CD4-positive, alpha-beta T cell treated with Interleukin-1 beta for 1 hour (primary cell): ENCODE data around the gene POLE.

Experiments
- DNase-seq, 2 donors: peaks; one replicate each; pipeline ENCODE4 v3.0.0-alpha.2; 2020 to 2022

POLE gene

DNA sequence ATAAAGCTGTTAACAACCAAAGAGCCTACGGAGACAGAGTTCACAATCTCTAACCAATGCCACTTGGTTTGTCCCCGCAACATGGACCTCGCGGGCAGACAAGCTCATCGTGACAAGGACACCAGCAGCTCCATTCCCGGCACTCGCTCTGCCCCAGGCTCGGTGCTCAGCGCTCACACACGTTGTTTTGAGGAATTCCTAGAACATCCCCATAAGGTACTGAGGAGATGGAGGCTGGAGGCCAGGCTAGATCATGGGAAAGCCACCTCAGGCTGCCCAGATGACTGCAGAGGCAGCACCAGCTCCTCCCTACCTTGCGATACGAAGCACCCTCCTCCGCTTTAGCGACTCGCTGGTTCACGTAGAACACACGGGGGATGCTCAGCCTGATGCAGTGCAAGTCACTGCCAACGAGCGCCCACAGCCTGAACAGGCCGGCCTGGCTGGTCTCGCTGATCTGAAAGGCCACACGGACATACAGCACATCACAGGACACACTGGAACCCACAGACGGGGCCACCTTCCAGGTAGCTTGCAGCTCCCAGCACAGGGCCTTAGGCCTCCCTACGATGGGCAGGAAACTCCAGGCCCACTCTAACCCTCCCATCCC is 38.4 kb downstream of the POLE start:
- DNase-seq: no peak

GRCh38 chr12:132647858-132648257 is 39.3 kb downstream of the POLE start:
- no peak for DNase-seq

- DNase-seq: no peak
Measured at GRCh38 chr12:132646850-132647249, 40.3 kb downstream of the POLE start.

DNA sequence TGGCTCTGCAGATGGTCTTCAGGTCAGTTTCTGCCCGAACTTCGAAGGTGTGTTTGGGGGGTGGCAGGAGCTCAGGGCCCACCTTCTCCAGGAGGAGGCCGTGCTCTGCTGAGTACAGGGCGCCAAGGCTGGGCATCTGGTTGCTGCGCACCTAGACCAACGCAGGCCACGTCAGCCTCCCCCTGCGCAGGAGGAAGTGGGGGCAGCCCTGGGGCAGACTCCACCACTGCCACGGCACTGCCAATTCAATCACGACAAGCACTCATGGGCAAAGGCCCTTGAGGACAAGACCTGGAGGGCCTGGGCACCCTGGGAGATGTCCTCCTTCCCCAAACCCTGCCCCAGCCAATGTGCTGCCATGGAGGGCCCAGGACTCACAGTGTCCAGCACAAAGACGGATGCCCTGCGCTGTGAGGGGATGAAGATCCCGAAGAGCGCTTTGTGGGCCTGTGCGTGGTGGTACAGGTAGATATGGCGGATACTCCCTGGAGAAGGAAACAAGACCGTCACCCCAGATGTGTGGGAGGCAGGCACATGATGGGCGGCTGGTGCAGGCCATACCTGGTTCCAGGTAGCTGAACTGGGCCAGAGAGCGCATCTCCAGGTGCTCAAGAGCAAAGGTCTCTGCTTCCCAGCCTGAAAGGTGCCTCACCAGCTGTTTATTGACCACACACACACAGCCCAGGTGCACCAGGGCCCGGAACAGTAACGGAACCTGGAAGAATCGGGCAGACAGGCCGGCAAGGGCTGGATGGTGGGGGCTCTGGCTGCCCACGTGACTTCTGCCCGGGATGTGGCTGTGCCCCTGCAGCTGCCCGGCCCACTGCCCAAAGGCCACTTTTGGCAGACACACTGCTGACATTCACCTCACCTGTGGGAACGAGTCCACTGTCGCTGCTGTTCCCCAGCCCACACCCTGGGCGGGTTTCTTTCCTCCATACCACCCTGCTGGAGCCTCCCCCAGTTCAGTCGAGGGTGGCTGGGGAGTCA is 44.0 kb downstream of the POLE start:
- DNase-seq: no peak

DNA sequence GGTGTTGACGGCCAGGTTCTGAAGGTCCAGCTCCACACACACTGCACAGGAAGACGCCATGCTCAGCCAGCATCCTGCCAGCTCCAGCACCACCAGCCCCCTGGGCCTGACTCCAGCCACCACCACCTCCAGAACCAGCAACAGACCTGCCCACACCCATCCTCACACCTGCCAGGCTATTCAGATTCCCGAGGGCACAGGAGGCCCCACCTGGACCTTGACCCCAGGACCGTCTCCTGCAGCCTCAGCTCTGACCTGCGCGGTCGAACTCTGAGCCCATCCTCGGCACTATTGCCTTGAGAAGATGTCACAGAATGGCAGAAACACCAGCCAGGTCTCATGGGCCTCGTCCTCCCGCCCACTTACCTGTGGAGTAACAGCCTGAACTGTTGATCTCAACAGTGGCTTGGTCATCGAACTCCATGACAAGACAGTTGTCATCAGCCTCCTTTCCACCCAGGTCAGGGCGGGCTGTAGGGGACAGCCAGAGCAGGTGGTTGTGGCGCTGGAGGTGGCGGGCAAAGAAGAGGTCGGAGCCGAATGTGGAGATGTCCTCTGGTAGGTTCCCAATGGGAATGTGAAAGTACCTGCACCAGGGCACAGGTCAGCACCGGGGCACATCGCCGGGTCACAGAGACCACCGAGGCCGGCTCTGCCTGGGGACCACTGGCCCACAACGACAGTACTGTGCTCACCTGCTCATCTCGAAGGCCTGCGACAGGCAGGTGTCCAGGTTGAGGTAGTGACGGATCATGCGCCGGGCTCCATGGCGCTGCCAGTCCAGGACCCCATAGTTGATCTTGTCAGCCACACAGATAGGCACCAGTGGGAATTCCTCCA is 45.1 kb downstream of the POLE start:
- no peak for DNase-seq

- no peak for DNase-seq
Measured at GRCh38 chr12:132640936-132641335, 46.2 kb downstream of the POLE start.

- DNase-seq: no peak
Measured at GRCh38 chr12:132639956-132640520, 47.1 kb downstream of the POLE start.

DNA sequence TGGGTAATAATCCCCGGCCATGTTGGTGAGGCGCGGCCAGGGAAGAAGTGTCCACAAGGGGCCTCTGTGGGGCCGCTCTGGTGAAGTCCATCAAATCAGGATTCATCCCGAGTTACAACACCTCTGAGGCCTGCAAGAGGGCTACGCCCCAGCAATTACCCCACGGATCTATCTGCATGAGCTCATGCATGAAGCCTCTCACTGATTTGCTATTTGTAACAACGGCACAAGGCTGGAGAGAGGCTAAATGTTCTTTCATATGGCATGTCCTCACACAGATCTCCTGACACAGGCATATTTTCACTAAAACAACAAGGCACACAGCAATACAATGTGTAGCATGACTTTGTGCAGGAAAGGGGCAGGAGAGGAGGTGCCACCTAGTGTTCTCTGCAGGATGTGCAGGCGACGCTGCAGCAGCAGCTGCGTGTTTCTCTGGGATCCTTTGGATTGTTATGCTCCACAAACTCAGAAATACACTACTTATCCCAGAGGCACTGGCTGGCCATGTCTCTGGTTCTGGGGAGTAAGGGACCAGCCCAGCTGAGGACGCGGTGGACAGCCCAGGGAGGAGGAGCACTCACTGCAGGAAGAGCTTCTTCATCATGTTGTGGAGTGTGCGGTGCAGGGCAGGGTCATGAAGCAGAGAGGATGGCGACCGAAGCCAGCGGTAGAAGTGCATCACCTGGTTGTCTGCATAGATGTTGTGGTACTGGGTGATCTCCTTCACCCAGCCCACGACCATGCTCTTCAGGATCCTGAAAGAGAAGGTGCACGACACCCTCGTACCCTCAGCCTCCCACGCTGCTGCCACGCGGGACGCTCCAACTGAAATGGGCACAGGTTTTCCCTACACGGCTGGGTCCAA is 48.4 kb downstream of the POLE start:
- no peak for DNase-seq

GRCh38 chr12:132637811-132638210 is 49.3 kb downstream of the POLE start:
- no peak for DNase-seq

DNA sequence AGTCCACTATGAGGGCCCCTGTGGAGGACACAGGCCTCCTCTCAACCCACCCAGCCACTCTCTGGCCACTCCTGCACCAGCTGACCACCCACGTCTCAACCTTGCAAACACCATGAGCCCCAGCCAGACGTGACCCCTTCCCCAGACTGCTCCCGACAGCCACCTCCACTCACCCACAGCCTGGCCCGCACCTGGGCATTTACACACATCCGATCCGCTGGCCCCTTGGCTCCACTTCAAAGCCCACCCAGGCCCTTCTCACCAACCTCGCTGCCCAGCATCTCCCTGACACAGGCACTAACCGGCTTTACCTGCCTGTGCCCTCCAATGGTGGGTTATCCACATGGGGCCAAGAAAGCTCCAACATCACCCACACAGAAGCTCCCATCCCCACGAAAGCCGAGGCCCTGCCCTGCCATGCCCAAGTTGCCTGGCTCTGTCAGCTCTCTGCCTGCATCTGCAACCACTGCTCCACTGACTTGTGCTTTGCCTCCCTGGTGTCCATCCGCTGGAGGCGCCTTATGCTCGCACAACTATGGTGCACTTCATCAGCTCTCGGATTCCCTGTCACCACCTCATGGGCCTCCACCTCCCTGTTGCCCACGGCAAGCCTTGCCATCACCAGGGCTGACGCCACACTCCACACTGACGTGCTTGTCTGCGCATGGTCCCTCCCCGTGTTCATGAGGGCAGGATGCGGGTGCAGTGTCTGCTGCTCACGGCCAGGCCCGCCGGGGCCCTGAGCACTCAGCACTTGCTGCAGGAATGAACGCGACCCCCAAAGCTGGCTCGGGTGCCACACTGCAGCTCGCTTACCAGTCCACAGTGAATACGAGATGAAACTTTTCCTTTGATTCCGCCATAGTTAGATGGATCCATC is 51.8 kb downstream of the POLE start:
- no peak for DNase-seq

DNA sequence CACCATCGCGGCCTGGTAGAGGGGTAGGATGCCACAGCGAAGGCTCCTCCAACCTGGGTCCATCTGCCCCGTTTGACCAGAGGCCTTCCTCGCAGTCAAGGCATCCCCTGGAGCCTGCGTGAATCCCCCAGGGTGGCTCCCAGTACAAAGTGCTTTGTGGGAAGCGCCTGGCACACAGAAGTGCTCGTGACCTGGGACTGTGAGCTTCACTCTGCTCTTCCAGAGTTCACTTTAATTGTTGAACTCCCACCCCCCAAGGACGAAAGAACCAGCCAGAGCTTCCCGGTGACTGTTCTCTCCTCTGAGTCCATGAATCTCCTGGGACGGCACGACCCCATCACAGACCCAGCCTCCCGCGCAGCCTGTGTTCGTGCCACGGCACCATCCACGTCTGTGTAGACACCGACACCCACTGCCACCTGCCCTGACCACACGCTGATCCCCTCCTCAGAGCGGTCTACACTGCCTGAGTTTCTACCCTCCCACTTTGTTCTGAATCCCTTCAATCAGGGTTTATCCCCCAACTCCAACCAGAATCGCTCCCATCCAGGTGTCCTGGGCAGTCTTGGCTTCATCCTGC is 52.6 kb downstream of the POLE start:
- no peak for DNase-seq

DNA sequence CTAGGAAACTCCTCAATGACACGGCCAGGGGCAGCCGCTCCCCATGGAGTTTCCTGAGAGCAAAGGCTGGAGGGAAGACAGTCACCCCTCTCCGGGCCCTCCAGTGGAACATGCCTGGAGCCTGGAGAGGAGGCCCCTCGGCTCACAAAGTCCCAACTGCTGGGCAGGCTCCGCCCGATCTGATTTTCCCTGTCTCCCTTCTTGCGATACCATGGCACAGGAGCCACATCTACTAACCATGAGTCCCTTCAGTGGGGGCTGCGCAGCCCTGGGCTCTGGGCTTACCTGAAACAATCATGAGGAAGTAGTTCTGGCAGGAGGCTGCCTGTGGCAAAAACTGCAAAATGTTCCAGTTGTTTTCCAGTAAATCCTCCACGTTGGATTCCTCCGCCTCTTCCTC is 53.2 kb downstream of the POLE start:
- no peak for DNase-seq

- no peak for DNase-seq
Measured at GRCh38 chr12:132633398-132633797, 53.7 kb downstream of the POLE start.

- DNase-seq: no peak
Measured at GRCh38 chr12:132632521-132633228, 54.5 kb downstream of the POLE start.

DNA sequence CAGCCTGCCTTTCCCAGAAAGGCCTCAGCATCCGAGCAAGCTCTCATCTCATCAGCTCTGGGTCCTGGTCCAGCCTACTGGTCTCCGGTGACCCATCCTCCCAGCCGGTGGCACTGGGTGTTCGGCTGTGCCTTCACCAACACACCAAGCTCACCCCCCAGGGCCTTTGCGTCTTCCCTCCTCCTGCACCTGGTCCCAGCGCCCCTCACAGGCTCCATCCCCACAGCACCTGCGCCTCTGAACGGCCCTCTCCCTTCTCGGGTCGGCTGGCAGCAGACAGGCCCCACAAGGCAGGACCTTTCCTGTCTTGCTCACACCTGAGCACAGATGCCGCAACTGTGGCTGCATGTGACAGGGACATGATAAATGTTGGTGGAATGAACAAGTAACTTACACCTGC is 55.5 kb downstream of the POLE start:
- no peak for DNase-seq

GRCh38 chr12:132630672-132631071 is 56.5 kb downstream of the POLE start:
- no peak for DNase-seq

GRCh38 chr12:132629330-132629729 is 57.8 kb downstream of the POLE start:
- DNase-seq: no peak

DNA sequence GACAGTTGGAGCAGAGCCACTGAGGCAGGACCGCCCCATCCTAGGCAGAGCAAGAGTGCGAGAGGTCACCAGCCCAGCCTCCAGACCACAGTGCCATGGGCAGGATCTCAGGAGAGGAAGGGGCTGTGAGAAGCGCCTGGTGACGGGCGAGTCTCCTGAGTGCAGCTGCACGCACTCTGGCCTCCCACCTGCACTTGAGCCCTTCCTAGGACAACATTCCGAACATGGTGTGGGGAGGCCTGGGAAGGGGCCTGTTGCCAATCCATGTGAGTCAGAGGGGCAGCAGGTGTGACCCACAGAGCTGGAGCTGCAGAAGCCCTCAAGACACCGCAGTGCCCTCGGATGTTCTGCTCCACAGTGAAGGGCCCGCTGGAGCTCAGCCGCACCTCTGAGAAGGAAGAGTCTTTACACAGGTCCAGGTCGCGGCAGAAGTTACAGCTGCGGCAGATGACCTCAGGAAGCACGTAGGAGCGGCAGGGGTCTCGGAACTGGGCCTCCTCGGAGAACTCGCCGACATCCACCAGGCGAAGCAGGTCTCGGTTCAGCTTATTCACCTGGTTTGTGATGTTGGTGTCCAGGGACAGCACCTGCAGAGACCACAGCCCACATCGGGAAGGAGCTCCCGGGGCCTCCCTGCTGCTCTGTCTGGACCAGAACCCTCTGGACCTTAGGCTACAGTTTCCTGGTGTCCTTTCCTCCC is 61.3 kb downstream of the POLE start:
- no peak for DNase-seq

DNA sequence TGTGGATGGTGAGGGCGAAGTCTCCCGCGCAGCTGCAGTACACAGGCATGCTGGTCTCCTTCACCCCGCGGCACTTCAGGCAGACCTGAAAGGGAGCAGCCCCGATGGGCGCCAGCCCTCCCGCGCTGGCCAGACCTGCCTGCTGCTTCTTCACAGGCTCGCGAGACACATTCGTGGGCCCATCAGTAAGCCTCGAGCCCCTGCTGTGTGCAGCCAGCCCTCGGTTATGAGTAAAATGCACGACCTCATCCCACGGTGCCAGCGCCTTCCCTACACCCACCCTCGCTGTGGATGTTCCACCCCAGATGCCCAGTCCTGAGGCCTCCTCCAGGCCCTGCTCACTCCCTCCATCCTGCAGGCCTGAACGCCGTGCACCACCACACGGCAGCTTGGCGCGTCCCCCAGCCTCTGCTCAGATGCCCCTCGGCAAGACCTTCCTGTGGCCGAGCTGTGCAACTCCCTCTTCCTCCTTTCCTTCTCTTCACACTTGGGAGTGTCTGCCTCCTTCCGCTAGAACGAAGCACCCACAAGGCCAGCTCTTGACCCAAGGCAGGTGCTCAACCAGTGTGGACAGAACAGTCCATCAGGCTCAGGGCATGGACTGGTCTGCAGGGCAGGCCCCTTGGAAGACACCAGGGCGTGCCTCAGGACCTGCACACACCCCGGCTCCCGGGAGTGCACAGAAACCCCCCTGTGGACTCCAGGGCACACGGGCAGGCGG is 62.1 kb downstream of the POLE start:
- no peak for DNase-seq
